Thyroid gland (tissue), 4 donors: ENCODE data around the gene LCN15.

ENCODE experiments used
- CTCF ChIP-seq, 6 experiments: fragments of 200-600 bp in 3 of 6; fragments of 450-650 bp in 3 of 6; sonication (generic) in 3 of 6; IDR thresholded peaks; one replicate each; pipeline ENCODE4 v1.5.1; 2016 to 2019; ENCODE audit warnings: antibody characterized with exemption in 6 of 6, mild to moderate bottlenecking in 2 of 6, inconsistent platforms in 1 of 6, moderate library complexity in 1 of 6
- POLR2A ChIP-seq, 2 donors: fragments of 450-650 bp; IDR thresholded peaks; one replicate each; pipeline ENCODE4 v1.6.1; 2017; ENCODE audit warnings: antibody characterized with exemption in 2 of 2, mild to moderate bottlenecking in 2 of 2, moderate library complexity in 1 of 2

GRCh38 chr9:136757328-136757727, 7.0 kb downstream of the LCN15 start:
- no peak for TF ChIP-seq CTCF (IDR thresholded peaks at IDR 0.05)
- TF ChIP-seq POLR2A (IDR thresholded peaks at IDR 0.05) = no peak
